GM23338 (cell line): ENCODE results near the gene MALRD1. TPM values are rescaled to one million over a fixed set of nuclear protein-coding genes. Genes with fewer than 3 reads are reported as not detected.

ENCODE experiments used
- ATAC-seq: fragments of 200-7000 bp; cut with Tn5 transposase; 3 replicates; pipeline ENCODE4 v1.9.1; 2020
- DNase-seq: peaks from one replicate; pipeline ENCODE4 v3.0.0-alpha.2; 2015; ENCODE audit warnings: low spot score
- H2AFZ ChIP-seq: fragments of 200-600 bp; sonication (generic); 2 replicates; pipeline ENCODE4 v1.8.0; 2016; ENCODE audit warnings: antibody characterized with exemption, mild to moderate bottlenecking, moderate library complexity
- H3F3A ChIP-seq: fragments of 200-600 bp; sonication (generic); replicated peaks from 2 replicates; pipeline ENCODE4 v1.8.0; 2017; ENCODE audit warnings: antibody characterized with exemption, mixed run types, low read depth
- H3K27ac ChIP-seq: fragments of 200-600 bp; sonication (generic); 2 replicates; pipeline ENCODE4 v1.6.1; 2016; ENCODE audit warnings: low read depth
- H3K27me3 ChIP-seq: fragments of 200-600 bp; sonication (generic); 2 replicates; pipeline ENCODE4 v1.8.0; 2016; ENCODE audit warnings: mild to moderate bottlenecking, mixed run types, moderate library complexity; ENCODE audit not compliant: insufficient read depth
- H3K36me3 ChIP-seq: fragments of 200-600 bp; sonication (generic); 2 replicates; pipeline ENCODE4 v1.8.0; 2016; ENCODE audit warnings: mild to moderate bottlenecking; ENCODE audit not compliant: insufficient read depth
- H3K4me1 ChIP-seq: fragments of 200-600 bp; sonication (generic); 2 replicates; pipeline ENCODE4 v1.8.0; 2016; ENCODE audit warnings: mild to moderate bottlenecking, moderate library complexity; ENCODE audit not compliant: insufficient read depth
- H3K4me2 ChIP-seq: fragments of 200-600 bp; sonication (generic); 2 replicates; pipeline ENCODE4 v1.7.1; 2017; ENCODE audit warnings: mixed run types
- H3K4me3 ChIP-seq: fragments of 200-600 bp; sonication (generic); 2 replicates; pipeline ENCODE4 v1.6.1; 2016; ENCODE audit warnings: mixed run types
- H3K79me2 ChIP-seq: fragments of 200-600 bp; sonication (generic); replicated peaks from 2 replicates; pipeline ENCODE4 v1.8.0; 2017; ENCODE audit warnings: mild to moderate bottlenecking; ENCODE audit not compliant: insufficient read depth
- H3K9me2 ChIP-seq: fragments of 200-600 bp; sonication (generic); 2 replicates; pipeline ENCODE4 v1.8.0; 2017; ENCODE audit not compliant: insufficient read depth
- H4K20me1 ChIP-seq: fragments of 200-600 bp; sonication (generic); replicated peaks from 2 replicates; pipeline ENCODE4 v1.8.0; 2017; ENCODE audit warnings: mild to moderate bottlenecking; ENCODE audit not compliant: insufficient read depth
- H3K27ac Mint-ChIP-seq: 2 replicates; pipeline ENCODE4 v1.8.0; 2020; ENCODE audit warnings: inconsistent platforms, mild to moderate bottlenecking, moderate library complexity, mixed read lengths
- H3K27me3 Mint-ChIP-seq: 3 replicates; pipeline ENCODE4 v1.8.0; 2022; ENCODE audit warnings: low read depth, mild to moderate bottlenecking, moderate library complexity, mixed read lengths, inconsistent platforms; ENCODE audit not compliant: insufficient read depth, poor library complexity
- H3K36me3 Mint-ChIP-seq: 3 replicates; pipeline ENCODE4 v1.8.0; 2021; ENCODE audit warnings: low read depth, mild to moderate bottlenecking, inconsistent platforms, moderate library complexity, mixed read lengths
- H3K4me1 Mint-ChIP-seq: 3 replicates; pipeline ENCODE4 v1.8.0; 2020; ENCODE audit warnings: mild to moderate bottlenecking, inconsistent platforms, mixed read lengths
- H3K4me3 Mint-ChIP-seq: 3 replicates; pipeline ENCODE4 v1.8.0; 2021; ENCODE audit warnings: moderate library complexity, mild to moderate bottlenecking, inconsistent platforms, mixed read lengths
- H3K9me3 Mint-ChIP-seq: 3 replicates; pipeline ENCODE4 v1.8.0; 2020; ENCODE audit warnings: moderate library complexity, mild to moderate bottlenecking, inconsistent platforms, mixed read lengths
- CTCF ChIP-seq, 2 experiments: fragments of 200-600 bp in 1 of 2; sonication (generic) in 1 of 2; conservative IDR thresholded peaks; 2 replicates each; pipeline versions ENCODE4 v1.5.1 to v1.6.1; 2016 to 2017; ENCODE audit warnings: antibody characterized with exemption in 2 of 2, low read depth in 2 of 2, mild to moderate bottlenecking in 2 of 2, moderate library complexity in 1 of 2
- JUNB ChIP-seq: IDR thresholded peaks from one replicate; pipeline ENCODE4 v1.6.1; 2016; ENCODE audit warnings: antibody characterized with exemption; ENCODE audit not compliant: unreplicated experiment
- NANOG ChIP-seq: IDR thresholded peaks from 2 replicates; pipeline ENCODE4 v1.6.1; 2016; ENCODE audit warnings: antibody characterized with exemption, borderline replicate concordance
- POLR2AphosphoS5 ChIP-seq: IDR thresholded peaks from 2 replicates; pipeline ENCODE4 v1.6.1; 2016; ENCODE audit warnings: antibody characterized with exemption, low read depth
- ZNF114 ChIP-seq: fragments of 250-450 bp; sonication (Bioruptor Pico); IDR thresholded peaks from 2 replicates; pipeline ENCODE4 v1.5.0; 2020; ENCODE audit warnings: mild to moderate bottlenecking, moderate library complexity
- ZNF331 ChIP-seq: fragments of 250-450 bp; sonication (Bioruptor Pico); IDR thresholded peaks from 2 replicates; pipeline ENCODE4 v1.5.0; 2020; ENCODE audit warnings: low read depth, mild to moderate bottlenecking, moderate library complexity
- ZNF462 ChIP-seq: fragments of 250-450 bp; sonication (Bioruptor Pico); IDR thresholded peaks from 2 replicates; pipeline ENCODE4 v1.5.0; 2020; ENCODE audit warnings: mild to moderate bottlenecking, moderate library complexity
- polyA plus RNA-seq: library from polyadenylated mRNA; unstranded; fragments of >200 nt; fragmentation: Nextera tagmentation; extraction: Ambion mirVana; gene quantifications from 2 replicates; pipeline ENCODE4 v1.2.1, GENCODE V29; 2016
- total RNA-seq: library from RNA; depleted of rRNA; stranded (reverse); fragments of >200 nt; shearing (Covaris generic); gene quantifications from 2 replicates; pipeline ENCODE4 v1.2.3, GENCODE V29; 2014

MALRD1 gene
- total and polyA plus RNA-seq, 2 experiments from 2014 or later = 0.42 to 1.9 TPM

DNA sequence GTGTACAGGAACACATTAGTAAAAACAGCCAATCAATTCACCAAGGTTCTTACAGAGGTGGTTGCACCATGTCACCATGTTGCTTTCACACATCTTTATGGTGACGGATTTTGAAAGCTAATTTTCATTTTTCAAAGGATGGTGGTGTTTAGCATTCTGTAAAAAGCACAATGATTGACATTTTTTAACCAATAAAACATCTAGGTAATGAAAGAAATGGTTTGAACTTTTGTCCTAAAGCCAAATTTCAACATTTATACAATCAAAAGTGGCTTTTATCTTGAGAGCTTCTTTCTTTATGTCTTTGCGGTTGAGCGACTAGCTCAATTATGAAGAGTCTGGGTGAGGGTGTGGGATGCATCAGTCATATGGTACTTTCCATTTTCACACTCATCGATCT lies 94.4 kb downstream of the MALRD1 start (continued):
- TF ChIP-seq ZNF462 (CRISPR knock-in tag) (no peak), NANOG (no peak), ZNF114 (no peak), POLR2AphosphoS5 (no peak), CTCF (conservative IDR thresholded peaks at IDR 0.05; ENCODE audit: low read depth in 2 of 2) (no peak), ZNF331 (CRISPR knock-in tag) (no peak)

DNA sequence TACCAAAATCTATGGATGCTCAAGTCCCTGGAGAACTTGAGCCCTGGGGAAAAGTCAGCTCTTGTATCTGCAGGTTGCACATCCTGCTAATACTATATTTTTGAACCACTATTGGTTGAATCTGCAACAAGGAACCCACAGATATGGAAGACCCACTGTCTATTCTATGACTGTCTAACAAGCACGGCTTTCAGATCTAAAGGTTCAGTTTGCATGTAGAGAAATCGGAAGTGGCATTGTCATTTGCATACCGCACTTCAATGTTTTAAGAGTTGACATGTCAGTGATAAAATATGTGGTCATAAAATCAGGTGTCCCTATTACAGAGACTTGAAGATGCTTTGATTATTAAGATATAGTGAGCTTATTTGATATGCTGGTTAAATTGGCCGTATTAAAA lies 95.6 kb downstream of the MALRD1 start:
- Histone ChIP-seq H3K36me3 (no peaks in the 10 kb centered on the region), H3K79me2 (no peaks in the 10 kb centered on the region), H3K4me3 (no peak overlapping the region), H2AFZ (no peak overlapping the region), H3K4me1 (no peaks in the 10 kb centered on the region), H3K9me2 (no peaks in the 10 kb centered on the region; the same call in 1 of the 2 replicates), H3K27me3 (no peaks in the 10 kb centered on the region), H3K27ac (no peak overlapping the region), H3F3A (no peaks in the 10 kb centered on the region), H3K4me2 (no peak overlapping the region), H4K20me1 (no peaks in the 10 kb centered on the region)
- Mint-ChIP-seq H3K9me3 (no peaks in the 10 kb centered on the region; the same call in 2 of the 3 replicates), H3K36me3 (no peaks in the 10 kb centered on the region), H3K27ac (no peak overlapping the region), H3K27me3 (no peaks in the 10 kb centered on the region), H3K4me3 (no peak overlapping the region), H3K4me1 (no peaks in the 10 kb centered on the region)
- no peak for DNase-seq
- no peak for ATAC-seq
- TF ChIP-seq CTCF (conservative IDR thresholded peaks at IDR 0.05; ENCODE audit: low read depth in 2 of 2) (no peak), JUNB (no peak)
